GM21381 (cell line): ENCODE results near the gene COQ4.
A peak's percentile ranks its signal among the peaks of the same experiment; 100 is the strongest.
"Not testable (repeated sequence)": the region's sequence is repeated elsewhere in the genome, so short reads cannot be mapped to it uniquely, and the experiment has no call there.

Experiments used
- ATAC-seq: cut with Tn5 transposase; IDR thresholded peaks from one replicate; pipeline ENCODE4 v1.9.1; 2021; ENCODE audit warnings: mild to moderate bottlenecking, moderate library complexity; ENCODE audit not compliant: unreplicated experiment

The COQ4 gene

DNA sequence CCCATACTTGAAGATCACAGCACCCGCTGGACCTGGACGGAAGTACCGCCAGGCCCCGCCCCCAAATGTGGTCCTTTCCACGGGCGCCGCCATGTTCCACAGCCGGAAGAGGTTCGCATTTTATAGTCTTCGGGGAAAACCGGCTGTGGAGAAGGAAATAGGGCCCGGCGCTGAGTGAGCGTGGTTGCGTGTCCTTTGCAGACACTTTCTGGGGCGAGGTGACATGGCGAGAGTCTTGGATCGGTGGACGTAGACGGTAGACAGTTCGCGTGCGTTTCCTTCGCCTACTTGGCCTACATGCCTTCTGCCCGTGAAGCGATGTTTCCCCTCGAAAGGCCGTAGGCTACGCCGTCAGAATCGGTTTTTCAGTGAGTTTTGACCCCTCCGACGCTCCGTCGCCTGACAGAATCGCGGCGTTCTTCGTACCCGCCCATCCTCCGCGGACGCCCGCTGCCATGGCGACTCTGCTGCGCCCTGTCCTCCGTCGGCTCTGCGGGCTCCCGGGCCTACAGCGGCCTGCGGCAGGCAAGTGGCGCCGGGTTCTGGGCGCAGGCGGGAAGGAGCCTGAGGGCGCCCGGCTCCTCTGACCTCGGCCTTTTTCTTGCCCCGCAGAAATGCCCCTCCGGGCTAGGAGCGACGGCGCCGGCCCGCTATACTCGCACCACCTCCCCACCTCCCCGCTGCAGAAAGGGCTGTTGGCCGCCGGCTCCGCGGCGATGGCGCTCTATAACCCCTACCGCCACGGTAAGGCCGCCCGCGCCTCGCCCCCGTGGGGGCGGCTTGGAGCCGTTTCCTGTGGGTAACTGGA is at the start of gene COQ4, which contains the start of gene TRUB2:
COQ4 (plus strand) TSS at position 436 of the 808 bp plus-strand sequence; CDS start at position 456, 20 bp downstream.
TRUB2 (minus strand) TSS at position 44 of the 808 bp plus-strand sequence; CDS start at position 5, 39 bp downstream.
- ATAC-seq, result peak; percentile 81

DNA sequence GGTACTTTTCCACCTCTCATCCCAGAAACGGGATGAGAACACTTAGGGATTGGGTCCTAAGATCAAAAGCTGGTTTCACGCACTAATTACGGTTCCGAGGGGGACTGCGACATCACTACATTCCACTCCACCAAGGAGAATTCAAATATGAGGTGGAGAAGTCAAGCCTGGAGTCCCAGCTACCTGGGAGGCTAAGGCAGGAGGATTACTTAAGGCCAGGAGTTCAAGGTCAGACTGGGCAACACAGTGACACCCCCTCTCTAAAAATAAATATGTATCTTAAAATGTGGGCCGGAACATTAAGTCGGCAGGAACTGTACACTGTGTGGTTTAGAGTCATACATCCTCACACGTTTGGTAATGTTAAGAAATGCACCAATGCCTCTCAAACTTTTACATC is 48.4 kb upstream of the COQ4 start:
- ATAC-seq, result no peak

DNA sequence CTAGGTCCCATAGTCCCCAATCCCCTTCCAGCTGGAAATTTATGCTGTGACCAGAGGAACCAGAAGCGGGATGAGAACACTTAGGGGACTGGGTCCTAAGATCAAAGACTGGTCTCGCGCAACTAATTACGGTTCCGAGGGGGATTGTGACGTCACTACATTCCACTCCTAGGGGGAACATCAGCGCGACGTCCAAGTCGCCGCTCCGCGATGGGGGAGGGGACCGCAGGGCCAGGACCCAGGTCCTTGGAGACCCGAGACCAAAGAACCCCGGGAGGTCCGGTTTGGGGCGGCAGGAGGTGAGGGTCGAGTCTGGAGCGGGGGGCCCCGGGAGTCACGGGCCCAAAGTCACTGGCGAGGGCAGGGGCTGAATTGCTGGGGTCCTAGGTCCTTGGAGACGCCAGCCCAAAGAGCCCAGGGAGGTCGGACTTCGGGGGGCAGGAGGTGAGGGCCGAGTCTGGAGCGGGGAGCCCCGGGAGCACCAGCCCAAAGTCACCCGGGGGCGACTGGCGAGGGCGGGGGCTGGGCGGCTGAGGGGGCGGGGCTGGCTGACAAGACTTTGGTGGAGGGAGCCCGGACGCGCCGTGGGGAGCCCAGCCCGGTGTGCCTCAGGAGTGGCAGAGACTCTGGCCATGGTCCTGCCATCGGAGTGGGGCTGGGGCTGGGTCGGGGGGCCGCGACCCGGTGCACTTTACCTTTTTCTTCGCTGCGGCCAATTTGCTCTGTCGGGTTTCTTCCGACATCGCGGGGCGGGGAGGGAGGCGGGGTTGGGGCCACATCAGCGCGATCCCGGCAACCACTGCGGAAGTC is 47.2 kb upstream of the COQ4 start, which contains the start of gene GOLGA2:
GOLGA2 (minus strand) TSS at position 810 of the 810 bp plus-strand sequence; CDS start at position 779, 31 bp downstream.
- peak; percentile 40 for ATAC-seq

DNA sequence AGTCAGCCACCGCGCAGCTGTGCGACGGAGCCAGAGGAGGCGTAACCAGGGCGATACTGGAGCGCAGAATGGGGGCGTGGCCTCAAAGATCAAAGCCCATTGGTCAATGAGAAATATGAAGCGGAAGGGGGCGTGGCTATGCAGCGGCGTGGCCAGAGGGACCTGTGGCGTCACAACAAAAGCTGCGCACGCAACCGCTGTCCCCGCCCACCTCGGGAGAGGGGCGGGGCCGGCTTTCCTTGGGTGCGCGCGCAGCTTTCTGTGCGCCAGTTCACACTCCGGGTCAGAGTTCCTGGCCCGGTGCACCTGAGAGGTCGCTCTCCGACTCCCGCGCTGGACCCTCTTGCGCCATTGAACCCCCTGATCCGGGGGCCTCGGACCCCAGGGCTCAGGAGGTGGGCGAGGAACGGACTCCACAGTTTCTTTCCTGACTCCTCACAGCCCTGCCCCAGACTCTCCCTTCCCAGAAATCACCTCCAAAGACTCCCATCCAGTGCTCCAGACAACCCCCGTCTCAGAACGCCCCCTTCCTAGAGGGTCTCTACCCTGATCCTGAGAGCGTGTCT is 46.5 kb upstream of the COQ4 start, which contains the start of gene SWI5:
SWI5 (plus strand) TSS at position 269 of the 566 bp plus-strand sequence.
- peak; percentile 93 for ATAC-seq

DNA sequence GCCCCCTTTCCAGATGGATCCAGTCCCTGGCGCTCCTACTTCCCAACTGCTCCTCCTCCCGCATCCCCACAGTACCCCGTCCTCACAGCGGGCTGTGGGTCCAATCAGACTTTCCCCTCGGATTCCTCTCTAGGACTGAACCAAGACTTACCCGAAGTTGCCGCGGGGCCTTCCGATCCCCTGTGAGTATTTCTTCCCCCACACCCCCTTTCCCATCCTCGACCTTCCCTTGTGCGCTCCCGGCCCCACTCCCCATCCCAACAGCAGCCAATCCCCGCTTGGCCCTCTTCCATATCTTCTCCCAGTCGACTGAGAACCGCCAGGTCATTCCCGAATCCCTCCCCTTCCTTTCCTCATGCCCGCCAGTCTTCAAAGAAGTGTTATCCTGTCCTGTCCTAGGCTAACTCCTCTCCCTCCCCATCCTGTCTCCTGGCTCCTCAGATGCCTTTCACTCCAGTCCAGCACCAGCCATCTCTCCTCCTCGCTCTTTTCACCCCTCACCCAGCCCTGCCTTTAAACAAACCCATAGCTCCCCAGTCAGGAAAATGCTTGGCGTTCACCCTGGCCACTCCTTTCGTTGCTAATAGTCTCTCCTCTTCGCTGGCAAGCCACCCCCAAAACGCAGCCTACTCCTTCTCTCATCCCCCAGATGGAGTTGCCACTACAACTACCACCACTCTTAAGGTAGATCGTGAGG is 45.9 kb upstream of the COQ4 start:
- no peak for ATAC-seq

DNA sequence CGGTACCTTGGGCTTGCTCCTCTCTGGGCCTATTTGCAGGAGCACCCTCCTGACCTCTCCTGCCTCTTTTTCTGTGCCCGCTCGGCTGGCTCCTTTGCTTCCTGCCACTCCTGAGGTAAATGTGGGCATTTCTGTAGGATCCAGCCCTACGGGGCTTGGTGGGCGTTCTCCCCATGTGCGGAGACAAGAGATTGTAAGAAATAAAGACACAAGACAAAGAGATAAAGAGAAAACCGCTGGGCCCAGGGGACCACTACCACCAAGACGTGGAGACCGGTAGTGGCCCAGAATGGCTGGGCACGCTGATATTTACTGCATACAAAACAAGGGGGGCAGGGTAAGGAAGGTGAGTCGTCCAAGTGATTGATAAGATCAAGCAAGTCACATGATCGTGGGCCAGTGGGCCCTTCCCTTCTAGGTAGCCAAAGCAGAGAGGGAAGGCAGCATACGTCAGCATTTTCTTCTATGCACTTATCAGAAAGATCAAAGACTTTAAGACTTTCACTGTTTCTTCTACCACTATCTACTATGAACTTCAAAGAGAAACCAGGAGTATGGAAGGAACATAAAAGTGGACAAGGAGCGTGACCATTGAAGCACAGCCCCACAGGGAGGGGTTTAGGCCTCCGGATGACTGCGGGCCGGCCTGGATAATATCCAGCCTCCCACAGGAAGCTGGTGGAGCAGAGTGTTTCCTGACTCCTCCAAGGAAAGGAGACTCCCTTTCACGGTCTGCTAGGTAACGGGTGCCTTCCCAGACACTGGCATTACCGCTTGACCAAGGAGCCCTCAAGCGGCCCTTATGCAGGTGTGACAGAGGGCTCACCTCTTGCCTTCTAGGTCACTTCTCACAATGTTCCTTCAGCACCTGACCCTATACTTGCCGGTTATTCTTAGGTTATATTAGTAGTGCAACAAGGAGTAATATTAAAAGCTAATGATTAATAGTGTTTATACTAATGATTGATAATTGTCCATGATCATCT is 43.3 kb upstream of the COQ4 start:
- ATAC-seq, result not testable (repeated sequence)

DNA sequence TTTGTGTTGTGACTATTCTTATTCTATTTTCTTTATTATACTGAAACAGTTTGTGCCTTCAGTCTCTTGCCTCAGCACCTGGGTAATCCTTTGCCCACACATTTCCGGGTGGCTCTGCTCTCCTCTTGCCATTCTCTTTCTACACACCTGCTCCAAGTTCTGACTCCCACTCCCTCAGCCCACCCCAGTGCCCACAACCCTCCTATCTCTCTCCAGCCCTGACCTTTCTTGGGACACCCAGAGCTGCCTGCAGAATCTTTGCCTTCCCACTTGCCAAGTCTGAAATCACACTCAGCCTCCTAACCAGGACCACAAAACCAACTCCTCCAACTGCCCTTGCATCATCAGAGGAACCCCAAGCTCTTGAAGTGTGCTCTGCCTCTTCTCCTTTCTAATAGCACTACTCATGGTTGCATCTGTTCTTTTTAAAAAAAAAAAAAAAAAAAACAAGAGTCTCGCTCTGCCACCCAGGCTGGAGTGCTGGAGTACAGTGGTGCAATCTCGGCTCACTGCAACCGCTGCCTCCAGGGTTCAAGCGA is 42.5 kb upstream of the COQ4 start:
- ATAC-seq, result no peak

DNA sequence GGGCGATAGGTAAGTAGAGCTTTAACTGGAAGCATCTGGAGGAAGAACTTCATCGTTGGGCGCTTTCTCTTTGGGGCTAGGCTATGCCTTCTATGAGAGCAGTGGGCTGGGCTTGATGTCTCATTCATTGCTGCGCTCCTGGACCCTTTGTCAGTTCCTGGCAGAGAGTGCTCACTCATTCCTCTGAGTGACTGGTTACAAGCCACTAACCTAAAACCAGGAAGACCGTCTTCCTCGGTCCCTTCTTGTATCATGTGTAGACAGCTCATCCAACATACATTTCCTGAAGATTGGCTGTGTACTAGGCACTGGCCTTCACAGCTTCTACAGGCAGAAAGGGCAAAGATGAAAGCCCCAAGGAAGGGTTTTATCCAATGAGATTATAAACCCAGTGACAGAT is 40.1 kb upstream of the COQ4 start:
- no peak for ATAC-seq

DNA sequence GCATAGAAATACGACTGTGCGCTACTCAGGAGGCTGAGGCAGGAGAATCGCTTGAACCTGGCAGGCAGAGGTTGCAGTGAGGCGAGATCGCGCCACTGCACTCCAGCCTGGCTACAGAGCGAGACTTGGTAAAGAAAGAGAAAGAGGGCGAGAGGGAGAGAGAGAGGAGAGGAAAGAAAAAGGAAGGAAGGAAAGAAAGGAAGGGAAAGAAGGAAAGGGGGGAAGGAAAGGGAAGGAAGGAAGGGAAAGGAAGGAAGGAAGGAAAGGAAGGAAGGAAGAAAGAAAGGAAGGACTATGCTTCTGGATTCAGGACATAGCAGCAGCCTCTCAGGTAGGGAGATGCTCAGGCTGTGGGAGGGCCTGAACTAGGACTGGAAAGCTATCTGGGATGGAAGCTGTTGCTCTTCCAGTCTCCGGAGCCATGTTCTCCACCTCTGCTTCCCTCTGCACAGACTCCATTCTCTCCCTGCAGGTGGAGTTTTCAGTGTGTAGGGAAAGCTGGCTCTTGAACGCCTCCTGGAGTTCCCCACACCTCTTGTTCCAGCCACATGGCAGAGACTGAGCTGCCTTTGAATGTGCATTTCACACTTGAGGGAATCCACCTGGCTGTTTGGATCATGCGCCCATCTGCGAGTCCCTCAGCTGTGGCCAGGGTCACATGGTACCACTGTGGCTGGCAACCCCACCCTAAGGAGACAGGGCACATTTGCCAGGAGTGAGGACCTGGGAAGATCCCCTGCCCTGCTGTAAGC is 37.4 kb upstream of the COQ4 start:
- no peak for ATAC-seq

DNA sequence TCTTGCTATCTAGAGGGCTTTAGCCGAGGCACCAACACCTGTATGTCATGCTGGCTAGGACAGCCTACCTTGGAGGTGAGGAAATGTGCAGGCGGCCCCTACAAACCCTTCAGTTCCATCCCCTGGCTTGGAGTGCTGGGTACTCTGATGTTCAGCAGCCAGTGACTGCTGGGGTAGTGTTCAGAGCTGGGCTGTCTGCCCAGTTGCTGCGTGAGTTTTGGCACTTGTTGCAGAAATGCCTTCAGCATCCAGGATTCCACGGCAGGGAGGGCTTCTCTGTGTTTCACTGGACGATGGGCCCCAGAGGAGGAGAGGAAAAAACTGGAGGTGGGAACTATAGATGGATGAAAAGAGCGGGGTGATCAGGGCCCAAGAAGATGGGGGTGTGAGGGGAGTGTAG is 36.2 kb upstream of the COQ4 start:
- ATAC-seq, result no peak

DNA sequence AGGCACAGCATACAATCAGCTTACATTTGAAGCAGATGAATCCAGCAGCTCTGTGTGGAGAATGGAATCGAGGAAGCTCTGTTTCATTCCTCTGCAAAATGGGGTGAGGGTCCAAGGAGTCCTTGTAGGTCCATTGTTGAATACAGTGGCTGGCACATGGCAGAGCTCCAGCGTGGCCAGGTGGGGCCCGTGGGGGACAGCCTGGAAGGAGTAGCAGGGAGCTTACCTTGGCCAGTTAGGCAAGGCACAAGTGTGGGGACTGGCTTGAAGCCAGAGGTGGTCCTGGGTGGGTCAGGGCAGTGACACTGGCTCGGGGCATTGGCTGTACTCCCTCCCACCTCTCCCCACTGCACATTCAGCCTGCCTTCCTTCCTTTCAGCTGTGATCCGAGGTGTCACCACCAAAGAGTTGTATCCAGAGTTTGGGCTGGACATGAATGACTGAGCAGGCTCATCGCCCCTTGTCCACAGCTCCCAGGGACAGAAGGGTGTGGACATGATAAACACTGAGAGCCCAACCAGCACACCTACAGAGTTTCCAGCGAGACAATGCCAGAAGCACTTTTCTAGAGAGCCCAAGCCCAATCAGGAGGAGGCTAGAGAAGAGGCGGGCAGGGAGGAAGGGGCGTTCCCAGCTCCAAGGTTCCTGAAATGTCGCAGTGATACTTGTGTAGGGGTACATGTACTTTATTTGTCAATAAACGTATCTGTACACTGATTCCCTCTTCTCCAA is 34.2 kb upstream of the COQ4 start:
- no peak for ATAC-seq

DNA sequence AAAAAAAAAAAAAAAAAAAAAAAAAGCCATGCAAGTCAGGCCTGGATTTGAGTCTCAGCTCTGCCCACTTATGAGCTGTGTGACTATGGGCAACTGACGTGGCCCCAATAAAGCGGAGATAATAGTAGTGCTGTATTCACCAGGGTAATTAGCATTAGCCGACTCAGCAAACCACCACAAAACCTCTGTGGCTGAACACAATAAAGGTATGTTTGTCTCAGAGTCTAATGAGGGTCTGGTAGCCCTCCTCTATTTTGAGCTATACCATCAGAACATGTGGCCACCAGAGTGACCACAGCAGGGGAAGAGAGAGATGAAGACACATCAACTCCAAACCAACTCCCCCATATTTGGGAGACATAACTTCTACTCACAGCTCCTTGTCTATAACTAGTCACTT is 30.6 kb upstream of the COQ4 start:
- ATAC-seq, result no peak

DNA sequence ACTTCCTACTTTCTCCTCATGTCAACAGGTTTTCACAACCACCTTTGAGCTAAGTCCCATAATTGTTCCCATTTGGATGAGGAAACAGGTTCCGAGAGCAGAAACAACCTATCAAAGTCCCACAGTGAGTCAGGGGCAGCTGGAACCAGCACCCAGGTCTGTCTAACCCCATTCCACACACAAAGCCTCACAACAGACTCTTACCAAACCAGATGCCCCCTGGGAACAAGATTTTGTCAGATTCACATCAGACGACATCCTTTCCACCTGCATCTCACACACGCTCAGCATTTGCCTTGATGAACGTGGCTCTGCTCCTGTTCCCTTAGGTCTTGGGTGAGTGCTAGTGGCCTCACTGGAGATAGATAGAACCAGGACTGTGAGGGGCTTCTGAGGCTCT is 29.5 kb upstream of the COQ4 start:
- ATAC-seq, result no peak

DNA sequence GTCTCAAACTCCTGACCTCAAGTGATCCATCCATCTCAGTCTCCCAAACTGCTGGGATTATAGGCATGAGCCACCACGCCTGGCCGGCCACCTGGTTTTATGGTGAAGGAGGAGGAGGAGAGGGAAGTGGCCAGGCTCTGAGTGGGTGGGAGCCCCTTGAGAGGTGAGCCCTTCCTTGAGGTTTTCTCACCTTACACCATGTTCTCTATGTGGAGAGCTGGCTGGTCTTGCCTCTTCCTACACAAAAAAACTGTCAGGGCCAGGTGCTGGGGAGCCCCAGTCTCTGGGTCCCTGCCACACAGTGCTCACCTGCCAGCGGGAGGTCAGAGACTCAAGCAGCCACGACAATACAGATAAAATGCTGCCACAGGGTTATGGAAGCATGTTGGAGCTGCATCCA is 28.5 kb upstream of the COQ4 start:
- no peak for ATAC-seq

DNA sequence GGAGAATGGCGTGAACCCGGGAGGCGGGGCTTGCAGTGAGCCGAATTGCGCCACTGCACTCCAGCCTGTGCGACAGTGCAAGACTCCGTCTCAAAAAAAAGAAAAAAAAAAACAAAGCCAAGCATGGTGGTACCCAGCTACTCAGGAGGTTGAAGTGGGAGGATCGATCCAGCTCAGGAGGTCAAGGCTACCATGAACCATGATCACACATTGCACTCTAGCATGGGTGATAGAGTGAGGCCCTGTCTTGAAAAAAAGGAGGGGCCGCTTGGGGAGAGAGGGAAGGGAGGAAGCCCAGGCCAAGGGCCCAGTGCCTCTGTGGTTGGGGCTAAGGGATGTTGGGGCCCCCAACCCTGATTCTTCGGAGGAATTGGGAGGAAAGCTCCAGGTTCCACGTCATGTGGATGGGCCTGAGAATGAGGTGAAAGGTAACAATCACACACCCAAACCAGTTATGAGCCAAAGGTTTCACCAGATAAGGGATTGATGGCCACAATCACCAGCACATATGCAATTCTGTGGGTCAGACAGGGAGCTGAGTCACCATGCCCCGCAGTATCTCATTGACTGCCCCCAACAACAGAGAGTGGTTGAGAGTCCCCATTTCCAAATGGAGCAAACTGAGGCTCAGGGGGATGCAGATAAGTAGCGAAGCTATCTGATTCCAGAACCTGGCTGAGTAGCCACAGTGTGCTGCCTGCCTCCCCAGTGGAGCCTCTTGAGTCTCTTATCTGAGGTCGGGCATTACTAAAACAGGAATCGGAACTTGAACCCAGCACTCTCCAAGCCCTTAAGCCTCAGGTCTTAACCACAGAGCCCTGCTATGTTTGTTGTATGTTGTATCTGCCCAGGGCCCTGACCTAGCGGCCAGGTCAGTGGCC is 26.1 kb upstream of the COQ4 start:
- ATAC-seq, result no peak

DNA sequence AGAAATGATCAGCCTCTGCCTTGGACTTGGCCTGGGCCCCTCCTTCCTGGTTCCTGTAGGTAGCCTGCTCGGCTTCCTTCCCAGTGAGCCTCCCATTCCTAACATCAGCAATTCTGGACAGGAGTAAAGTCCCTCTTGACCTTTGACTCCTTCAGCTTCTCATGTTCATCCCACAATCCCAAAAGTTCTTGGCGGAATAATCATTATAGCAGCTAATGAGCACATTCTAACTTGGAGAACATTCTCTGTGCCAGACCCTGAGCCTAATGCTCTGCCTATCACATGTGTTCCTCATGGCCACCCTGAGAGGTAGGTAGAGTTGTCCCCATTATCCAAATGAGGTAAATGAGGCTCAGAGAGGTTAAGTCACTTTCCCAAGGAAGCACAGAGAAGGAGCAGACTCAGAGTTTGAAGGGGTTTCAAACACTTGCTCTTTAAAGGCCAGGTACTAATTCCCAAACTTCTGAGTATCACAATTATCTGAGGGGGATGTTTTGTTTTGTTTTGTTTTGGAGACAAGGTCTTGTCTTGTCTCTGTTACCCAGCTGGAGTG is 25.3 kb upstream of the COQ4 start:
- no peak for ATAC-seq
